HG02678 (cell line): ENCODE data around the gene NSDHL.

Experiments used
- ATAC-seq: cut with Tn5 transposase; IDR thresholded peaks from one replicate; pipeline ENCODE4 v1.9.1; 2021; ENCODE audit warnings: mild to moderate bottlenecking, moderate library complexity; ENCODE audit not compliant: unreplicated experiment

The NSDHL gene

DNA sequence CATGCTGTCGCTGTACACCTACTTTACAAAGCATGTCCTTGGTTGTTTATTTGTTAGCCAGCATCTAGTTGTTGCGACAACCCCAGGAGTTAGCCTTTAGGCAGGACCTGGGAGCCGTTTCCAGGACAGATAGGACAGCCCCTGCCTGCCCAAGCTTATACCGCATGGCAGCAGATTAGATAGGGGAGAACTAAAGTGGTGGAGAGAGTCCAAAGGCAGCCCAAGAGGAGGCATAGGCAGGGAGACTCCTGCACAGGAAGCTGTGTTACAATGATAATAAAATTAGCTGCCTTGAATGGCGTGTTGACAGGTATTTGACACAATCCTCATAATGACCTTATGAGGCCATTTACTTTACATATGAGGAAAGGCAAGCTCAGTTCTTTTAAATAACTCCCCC lies 13.0 kb downstream of the NSDHL start:
- no peak for ATAC-seq

DNA sequence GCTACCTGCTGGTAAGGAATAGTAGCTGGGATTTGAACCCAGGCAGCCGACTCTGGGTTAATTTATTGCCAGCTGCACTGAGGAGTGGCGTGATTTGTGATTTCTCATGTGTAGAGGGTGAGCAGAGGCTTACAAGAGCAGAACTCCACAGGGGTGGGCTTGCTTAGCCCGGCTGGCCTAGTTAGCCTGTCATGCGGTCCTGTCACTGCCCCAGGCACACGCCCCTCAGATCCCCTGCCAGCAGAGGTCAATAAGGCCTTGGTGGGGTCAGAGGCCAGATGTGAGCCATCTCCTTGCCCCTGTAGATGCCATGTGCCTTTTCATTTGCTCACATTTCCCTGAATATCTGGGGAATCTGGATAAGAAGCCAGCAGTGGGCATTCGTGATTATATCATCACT lies 13.4 kb downstream of the NSDHL start:
- no peak for ATAC-seq

DNA sequence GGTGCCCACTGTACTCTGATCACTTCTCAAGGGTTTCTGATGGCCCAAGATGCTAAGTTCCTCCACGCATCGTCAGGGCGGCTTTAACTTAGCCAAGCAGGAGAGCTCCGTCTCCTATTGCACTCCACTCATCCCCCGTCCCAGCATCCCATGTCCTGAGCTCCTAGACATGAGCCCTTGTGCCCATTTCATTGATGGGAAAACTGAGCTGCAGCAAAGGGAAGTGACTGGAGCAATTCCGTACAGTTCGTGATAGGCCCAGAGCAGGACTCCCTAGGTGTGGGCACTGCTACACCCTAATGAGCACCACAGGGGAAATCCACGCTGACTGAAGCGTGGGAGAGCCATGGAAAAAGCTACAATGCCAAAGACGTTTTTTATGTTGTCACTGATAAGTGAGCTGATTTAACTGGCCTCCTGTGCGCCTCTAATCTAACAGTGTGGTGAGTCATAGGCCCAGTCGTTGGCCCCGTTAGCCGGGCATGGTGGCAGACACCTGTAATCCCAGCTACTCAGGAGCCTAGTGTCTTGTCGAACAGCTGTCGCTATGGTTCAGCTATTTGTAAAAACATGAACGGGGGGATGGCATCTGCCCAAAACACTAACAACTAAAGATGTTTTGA lies 14.9 kb downstream of the NSDHL start:
- no peak for ATAC-seq

DNA sequence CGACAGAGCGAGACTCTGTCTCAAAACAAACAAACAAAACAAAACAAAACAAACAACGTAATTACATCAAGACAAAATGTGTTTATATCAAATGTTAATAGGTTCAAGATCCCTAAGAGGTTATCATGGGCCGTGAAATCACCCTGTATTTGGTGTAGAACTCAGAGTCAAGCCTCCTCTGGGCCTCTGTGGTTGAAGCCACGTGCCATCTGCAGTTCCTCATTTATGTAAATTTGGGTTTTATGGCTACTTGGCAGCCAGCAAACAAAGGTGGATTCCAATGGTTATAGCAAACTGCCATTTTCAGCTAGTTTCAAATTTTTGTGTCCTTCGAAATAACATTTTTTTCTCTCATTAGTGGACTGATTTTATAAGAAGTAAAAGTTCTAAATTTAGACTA lies 16.4 kb downstream of the NSDHL start:
- ATAC-seq, result no peak

DNA sequence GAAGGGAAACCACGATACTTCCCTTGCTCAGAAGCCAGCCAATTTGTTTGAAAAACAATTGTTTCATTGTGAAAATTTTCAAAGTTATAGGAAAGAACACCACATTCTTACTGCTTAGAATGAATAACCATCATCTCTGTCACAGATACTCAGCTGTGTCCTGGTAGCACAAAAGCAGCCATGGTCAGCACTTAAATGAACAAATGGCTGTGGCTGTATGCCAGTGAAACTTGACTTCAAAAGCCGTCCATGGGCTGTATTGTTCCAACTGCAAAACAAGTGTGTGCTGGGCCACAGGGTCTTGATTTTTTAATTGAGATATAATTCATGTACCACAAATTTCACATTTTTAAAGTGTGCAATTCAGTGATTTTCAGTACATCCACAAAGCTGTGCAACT lies 19.6 kb downstream of the NSDHL start:
- no peak for ATAC-seq

DNA sequence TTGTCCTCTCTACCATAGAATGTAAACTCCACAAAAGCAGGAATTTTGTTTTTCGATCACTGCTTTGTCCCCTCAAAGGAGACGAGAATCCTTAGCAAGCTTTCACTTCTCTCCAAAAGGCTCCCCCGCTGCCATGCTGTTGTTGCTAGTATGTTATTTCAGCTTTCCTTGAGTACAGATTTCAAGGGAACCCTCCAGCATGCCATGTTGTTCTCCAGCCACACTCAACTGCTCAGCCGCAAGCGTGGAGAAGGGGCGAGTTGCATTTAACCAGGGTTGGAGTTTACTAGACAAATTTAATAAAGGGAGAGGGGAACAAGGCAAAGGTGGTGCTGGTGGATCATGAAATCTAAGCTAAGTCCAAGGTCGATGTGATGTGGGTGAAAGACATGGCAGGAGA lies 23.1 kb downstream of the NSDHL start:
- no peak for ATAC-seq

DNA sequence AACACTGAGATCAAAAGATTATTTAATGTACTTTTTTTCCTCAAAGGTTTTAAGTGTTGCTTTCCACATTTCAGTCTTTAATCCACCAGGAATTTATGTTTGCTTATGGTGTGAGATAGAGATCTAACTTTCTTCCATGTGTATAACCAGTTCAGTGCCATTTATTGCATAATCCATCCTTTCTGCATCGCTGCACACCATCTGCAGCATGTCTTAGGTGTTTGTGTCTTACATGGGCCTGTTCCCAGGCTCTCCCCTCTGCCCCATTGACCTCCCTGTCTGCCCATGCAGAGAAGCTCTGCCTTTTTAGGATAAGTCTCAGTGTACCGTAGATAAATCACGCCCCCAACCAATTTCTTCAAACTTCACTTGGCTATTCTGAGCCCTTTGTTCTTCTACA lies 30.3 kb downstream of the NSDHL start:
- ATAC-seq, result no peak

DNA sequence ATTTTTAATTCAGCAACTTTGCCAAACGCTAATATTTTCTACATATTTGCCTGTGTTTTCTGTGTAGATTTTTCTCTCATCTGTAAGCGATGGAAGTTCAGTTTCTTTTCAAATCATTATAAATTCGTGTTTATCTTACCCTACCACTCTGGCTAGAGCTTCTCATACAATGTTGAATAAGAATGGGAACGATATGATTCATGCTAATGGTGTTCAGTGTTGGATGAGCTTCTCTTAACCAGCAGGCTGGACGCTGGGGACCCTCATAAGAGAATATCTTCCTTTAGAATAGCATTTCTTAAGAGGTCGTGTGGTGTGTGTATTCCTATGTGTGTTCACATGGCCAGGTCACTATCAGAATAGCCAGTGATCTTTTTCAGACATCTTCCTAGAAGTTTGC lies 31.0 kb downstream of the NSDHL start:
- ATAC-seq, result no peak

DNA sequence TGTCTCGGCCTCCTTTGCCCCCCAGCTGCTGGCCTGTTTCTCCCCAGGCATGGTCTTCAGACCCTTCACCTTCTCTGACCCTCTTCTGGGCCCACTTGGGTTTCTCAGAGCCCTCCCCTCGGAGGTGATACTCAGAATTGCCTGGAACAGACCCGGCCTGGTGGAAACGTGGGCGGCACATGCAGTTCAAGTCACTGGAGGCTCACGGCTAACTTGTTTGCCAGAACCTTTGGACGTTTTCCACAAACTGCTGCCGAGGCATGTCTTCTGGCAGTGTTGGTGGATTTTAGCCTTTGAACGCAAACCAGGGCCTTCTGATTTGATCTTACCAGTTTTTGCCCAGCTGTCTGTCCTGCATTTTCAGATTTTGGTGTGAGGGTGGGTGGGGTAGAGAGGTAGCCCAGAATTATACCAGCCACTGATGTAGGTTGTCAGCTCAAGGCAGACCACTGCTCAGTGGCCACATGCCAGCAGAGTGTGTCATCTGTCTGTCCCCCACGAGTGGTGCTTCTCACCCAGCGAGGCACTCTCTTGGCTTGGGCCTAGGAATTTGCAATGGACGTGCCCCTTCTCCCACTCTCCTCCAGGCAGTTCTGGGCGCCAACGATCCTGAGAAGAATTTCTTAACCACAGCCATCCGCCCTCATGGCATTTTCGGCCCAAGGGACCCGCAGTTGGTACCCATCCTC lies 34.5 kb downstream of the NSDHL start:
- ATAC-seq, result no peak

DNA sequence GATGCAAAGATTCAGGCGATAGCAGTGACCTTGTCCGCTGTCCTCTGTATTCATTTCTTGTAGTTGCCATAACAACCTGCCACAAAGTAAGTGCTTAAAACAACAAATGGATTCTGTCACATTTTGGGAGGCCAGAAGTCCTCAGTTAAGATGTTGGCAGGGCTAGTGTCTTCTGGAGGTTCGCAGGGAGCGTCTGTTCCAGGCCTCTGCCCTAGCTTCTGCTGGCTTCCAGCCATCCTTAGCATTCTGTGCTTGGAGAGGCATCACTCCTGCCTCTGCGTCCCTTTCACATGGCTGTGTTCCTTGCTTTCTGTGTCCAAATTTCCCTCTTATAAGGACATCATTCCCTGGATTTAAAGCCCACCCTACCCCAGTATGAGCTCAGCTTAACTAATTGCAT lies 35.5 kb downstream of the NSDHL start:
- ATAC-seq, result no peak

DNA sequence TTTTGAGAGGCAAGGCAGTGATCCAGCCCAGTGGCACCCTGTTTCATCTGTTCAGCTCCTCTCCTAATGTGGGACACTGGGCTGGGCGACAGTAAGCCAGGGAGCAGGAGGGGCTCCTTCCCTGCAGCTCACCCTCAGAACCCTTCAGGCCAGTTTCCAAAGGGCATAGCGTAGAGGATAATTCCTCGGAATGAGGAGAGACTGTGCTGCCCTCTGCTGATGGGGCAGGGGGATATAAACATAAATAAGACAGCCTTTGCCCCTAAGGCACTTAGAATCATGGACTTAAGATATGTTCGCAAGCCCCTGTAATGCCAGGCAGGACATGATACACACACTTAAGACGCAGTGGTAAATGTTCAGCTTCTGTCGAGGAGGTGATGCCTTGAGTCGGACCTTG lies 39.1 kb downstream of the NSDHL start:
- no peak for ATAC-seq

DNA sequence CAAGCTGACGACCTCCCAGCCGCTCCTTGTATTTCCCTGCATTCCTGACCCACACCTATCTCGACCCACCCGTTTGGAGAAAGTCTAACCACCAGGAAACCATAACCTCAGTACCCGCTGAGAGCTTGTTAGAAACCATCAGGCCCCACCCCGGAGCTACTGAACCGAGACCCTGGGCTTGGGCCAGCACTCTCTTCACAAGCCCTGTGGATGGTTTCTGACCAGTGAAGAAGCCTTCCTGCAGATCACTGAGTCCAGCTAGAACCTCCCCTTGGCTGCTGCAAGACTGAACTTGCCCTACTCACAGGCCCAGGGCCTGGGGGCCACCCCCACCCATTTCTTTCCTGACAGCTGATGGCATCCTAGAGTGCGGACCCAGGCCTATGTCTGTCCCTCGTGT lies 40.4 kb downstream of the NSDHL start:
- ATAC-seq, result no peak

DNA sequence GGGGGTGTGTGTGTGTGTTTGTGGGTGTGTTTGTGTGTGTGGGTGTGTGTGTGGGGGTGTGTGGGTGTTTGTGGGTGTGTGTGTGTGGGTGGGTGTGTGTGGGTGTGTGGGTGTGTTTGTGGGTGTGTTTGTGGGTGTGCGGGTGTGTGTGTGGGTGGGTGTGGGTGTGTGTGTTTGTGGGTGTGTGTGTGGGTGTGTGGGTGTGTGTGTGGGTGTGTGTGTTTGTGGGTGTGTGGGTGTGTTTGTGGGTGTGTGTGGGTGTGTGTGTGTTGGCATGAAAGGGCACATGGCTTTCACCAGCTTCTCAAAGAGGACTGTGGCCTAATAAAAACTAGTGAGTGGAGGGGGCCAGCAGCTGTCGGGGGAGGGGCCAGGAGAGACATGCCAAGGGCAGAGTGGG lies 41.7 kb downstream of the NSDHL start:
- ATAC-seq, result no peak

DNA sequence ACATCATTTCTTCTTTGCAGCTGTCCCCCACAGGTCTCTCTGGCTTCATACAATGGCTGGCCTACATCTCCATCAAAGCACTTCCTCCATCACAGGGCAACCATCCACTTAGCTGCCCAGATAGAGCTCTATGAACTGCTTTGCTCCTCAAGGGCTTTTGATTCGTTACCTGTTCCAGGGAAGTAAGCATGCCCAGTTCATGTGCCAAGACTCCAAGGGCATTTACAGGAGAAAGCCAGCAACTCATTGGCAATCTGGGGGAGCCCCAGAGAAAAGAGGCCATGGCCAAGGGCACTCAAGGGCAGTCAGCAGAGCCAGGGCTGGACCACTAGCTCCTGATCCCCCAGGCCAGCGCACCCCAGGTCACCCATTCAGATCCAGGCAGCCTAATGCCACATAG lies 42.5 kb downstream of the NSDHL start:
- no peak for ATAC-seq

DNA sequence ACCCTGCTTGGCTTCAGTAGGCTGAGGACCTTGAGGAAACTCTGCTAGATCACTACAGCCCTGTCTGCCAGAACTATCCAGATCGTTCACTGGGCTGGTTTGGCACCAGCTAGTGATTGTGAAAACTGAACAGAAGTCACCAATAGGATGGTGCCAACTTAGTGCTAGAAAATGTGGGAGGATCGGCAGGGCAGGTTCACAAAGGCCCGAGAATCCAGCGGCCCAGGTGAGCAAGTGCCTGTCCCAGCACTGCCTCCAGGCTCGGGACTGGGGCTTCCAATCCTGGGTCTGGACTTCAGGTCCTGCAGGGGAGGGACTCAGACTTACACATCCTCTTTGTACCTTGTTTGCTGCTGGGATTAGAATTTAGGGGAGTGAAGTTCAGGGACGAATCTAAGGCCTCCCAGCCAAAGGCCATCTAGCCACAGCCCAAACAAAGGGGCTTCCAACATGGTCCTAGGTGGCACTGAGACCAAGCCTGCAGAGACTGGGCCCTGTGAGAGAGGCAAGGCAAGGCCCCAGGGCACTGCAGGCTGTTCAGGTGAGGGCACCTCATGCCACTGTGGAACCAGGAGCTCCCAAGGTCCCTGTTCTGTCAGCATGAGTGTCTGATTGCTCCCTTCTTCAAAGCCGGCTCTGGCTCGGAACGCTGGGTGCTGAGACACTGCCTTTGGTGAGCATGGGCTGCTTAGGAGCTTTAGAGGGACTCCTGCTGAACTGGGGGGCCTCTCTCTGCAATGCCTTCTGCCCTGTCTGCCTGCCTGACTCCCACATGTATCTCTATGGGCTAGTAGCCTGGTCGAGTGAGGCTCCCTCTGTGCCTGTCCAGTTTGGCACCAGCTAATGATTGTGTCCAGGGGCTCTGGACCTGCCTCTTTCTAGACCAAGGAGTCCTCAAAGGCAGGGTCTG lies 46.3 kb downstream of the NSDHL start:
- ATAC-seq, result no peak

DNA sequence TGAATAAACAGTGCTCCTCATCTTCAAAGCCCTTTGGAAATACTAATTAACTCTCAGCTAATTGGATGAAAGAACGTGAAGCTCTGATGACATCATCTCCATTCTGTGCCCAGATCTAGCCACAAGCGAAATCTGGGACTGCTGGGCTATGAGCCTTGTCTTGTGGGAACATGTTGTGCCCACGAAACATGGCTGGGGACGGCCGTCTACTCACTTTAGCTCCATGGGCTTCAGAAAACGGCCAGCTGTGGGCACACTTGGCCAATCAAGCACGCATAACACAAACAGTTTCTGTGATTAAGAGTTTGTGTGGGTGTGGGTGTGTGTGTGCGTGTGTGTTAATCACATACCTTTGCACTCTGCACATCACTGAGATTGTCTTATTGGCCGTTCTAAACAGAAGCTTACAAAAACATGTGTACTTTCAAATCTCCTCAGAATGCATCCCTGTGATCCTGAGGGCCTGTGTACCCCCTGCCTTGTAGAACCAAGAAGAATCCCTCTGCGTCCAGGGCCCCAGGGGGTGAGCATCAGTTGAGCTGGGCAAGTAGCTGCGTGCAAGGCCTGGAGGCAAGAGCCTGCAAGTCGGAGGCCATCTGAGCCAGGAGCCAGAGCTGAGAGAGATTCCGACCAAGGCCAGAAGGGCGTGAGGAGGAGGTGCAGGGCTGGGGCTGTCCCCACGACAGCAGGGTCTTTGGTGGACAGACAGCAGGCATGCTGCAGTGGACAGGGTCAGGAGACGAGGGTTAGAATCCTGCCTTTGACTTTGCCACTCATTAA lies 48.3 kb downstream of the NSDHL start:
- ATAC-seq, result no peak

DNA sequence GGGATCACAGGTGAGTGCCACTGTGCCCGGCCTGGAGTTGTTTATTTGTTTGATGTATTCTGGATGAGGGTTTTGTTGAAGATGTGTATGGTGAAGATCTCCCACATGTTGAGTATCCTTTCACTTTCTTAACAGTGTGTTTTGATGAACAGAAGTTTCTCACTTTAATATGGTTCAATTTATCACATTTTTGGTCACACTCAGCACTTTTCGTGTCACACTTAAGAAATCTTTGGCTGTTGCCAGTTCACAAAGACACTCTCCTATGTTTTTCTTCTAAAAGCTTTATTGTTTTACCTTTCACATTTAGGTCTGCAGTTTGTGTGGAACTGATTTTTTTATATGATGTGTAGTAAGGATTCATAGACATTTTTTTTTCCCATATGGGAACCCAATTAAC lies 50.4 kb downstream of the NSDHL start:
- ATAC-seq, result no peak

DNA sequence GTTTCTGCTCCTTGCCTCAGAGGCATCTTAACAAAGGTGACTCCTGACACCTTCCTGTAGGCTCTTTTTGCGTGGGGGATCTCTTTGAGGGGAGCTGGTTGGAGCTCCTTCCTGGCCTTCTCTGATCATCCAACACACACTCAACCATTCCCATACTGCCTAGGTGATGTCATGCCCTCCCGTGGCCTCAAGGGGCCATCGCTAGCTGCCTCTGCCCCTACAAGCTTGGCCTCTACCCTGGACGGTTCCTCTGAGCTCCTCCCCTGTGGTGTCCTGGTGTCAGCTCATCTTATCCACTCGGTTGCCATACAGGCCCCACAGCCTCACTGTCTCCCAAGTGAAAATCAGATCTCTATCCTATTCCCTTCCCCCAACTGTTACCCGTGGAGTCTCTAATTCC lies 53.3 kb downstream of the NSDHL start:
- no peak for ATAC-seq

DNA sequence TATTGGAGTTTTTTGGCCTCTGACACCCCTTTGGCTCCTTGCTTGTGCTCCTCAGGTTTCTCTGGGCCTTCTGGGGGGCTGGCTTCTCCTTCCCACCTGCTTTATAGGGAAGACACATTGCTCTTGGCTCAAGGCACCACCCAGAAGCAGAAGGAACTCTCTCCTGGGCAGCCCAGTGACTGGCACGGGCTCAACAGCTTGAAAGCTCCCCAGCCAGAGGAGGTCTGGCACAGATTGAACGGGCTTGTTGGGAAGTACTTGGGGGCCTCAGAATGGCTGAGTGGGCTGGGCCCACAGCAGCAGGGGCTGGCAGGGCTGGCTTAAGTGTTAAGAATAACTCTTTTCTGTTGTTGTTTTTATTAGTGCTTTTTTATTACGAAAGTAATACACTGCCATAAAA lies 55.9 kb downstream of the NSDHL start:
- ATAC-seq, result no peak

DNA sequence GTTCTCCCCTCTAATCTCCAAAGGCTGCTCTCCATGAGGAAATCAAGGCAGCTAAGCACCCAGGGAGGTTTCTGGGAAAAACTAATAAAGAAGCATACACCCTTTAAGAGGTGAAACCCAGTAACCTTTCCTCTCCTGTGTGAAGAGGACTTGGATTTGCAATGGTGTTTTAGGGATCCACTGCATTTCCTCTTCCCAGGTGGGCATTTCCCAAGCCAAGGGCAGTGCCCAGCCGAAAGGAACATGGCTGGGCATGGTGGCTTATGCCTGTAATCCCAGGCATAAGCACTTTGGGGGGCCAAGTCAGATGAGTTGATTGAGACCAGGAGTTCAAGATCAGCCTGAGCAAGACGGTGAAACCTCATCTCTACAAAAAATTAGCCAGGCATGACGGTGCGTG lies 61.6 kb downstream of the NSDHL start:
- no peak for ATAC-seq
